ENCODE data around the gene NRN1L.

Gene NRN1L

DNA sequence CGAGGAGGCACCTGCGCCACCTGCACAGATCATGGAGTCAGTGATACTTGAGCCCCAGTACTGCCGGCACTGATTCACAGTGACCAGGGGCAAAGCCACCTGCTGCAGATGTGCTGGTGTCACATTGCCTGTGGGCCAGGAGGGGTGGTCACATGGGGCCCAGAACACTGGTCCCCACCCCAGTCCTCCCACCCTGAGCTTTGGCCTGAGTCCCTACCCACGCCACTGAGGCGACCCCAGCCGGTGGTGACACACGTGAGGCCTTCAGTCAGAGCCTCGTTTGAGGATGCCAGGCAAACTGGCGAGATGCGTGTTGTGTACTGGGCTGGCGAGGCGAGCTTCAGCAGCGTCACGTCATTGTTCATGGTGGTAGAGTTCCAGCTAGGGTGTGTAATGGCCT lies 45.5 kb downstream of the NRN1L start:
- peaks cover 35% of the 10 kb centered on the region for H3K36me3 Mint-ChIP-seq (ENCODE audit: insufficient read depth)
- peaks cover 13% of the 10 kb centered on the region for H3K4me1 Mint-ChIP-seq
- no peaks in the 10 kb centered on the region for H3K9me3 Mint-ChIP-seq
- H3K4me3 Mint-ChIP-seq, result no peak overlapping the region
- no peak for DNase-seq (ENCODE audit: low spot score in 2 of 2)
- no peak overlapping the region for H3K27ac Mint-ChIP-seq (ENCODE audit: low read depth)
- H3K27me3 Mint-ChIP-seq, result no peaks in the 10 kb centered on the region
- no peak for ATAC-seq (replicated peaks; ENCODE audit: extremely low read depth, poor library complexity, severe bottlenecking)

- DNase-seq (ENCODE audit: low spot score in 2 of 2) (no peak), ATAC-seq (replicated peaks; ENCODE audit: extremely low read depth, poor library complexity, severe bottlenecking) (no peak)
- H3K27ac Mint-ChIP-seq (ENCODE audit: low read depth), result no peak overlapping the region
- peaks cover 18% of the 10 kb centered on the region for H3K4me1 Mint-ChIP-seq
- H3K27me3 Mint-ChIP-seq, result no peaks in the 10 kb centered on the region
- no peak overlapping the region for H3K4me3 Mint-ChIP-seq
- peaks cover 40% of the 10 kb centered on the region for H3K36me3 Mint-ChIP-seq (ENCODE audit: insufficient read depth)
- no peaks in the 10 kb centered on the region for H3K9me3 Mint-ChIP-seq
Measured at GRCh38 chr16:67930678-67931211, 46.1 kb downstream of the NRN1L start.

GRCh38 chr16:67931712-67932461 lies 47.2 kb downstream of the NRN1L start, which contains the start of gene CTRL:
CTRL (minus strand) TSS chr16:67931862; CDS start chr16:67931852, 10 bp downstream.
- H3K27ac Mint-ChIP-seq (ENCODE audit: low read depth), result peak within 1 kb of the TSS; percentile 61
- DNase-seq (ENCODE audit: low spot score in 2 of 2) (no peak), ATAC-seq (replicated peaks; ENCODE audit: extremely low read depth, poor library complexity, severe bottlenecking) (no peak)
- no peaks in the 10 kb centered on the region for H3K9me3 Mint-ChIP-seq
- H3K36me3 Mint-ChIP-seq (ENCODE audit: insufficient read depth), result peaks cover 46% of the 10 kb centered on the region
- no peaks in the 10 kb centered on the region for H3K27me3 Mint-ChIP-seq
- peaks cover 23% of the 10 kb centered on the region for H3K4me1 Mint-ChIP-seq
- no peak within 1 kb of the TSS for H3K4me3 Mint-ChIP-seq

DNA sequence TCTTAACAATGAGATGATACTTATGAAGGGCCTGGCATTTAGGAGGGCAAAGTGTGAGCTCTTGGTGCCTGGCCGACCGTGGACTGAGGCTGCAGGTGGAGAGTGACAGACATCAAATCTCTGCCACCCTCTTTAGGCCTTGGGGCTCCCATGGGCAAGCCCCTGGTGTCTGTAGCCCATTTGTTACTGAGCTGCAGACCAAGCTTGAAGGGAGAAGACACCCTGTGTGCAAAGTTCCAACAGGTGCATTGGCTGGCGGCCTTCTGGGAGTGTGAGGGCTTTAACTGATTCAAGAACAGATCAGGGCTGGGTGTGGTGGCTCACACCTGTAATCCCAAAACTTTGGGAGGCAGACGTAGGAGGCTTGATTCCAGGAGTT lies 47.8 kb downstream of the NRN1L start:
- H3K4me3 Mint-ChIP-seq, result no peak overlapping the region
- no peaks in the 10 kb centered on the region for H3K9me3 Mint-ChIP-seq
- peaks cover 29% of the 10 kb centered on the region for H3K4me1 Mint-ChIP-seq
- no peak for DNase-seq (ENCODE audit: low spot score in 2 of 2)
- no peak for ATAC-seq (replicated peaks; ENCODE audit: extremely low read depth, poor library complexity, severe bottlenecking)
- no peaks in the 10 kb centered on the region for H3K27me3 Mint-ChIP-seq
- H3K27ac Mint-ChIP-seq (ENCODE audit: low read depth), result no peak overlapping the region
- H3K36me3 Mint-ChIP-seq (ENCODE audit: insufficient read depth), result peaks cover 46% of the 10 kb centered on the region

DNA sequence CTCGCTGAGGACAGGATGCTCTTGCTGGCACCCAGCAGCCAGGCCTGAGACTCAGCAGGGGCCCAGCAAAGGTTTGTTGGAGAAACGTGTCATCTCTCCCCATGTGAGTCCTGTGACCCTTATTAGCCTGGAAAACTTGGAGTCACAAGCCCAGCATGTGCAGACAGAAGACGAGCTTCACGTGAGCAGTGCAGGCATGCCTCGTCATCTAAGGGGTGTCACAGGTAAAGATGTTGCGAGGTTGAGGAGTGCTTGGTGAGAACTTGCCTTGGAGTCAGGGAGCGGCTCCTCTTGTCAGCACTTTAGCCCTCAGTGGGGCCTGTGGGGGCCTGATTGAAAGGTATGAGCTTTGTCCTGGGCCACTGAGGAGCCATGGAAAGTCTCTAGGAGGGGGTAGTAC lies 49.1 kb downstream of the NRN1L start:
- Mint-ChIP-seq H3K27ac (ENCODE audit: low read depth) (peak overlapping the region; percentile 14), H3K9me3 (no peaks in the 10 kb centered on the region)

DNA sequence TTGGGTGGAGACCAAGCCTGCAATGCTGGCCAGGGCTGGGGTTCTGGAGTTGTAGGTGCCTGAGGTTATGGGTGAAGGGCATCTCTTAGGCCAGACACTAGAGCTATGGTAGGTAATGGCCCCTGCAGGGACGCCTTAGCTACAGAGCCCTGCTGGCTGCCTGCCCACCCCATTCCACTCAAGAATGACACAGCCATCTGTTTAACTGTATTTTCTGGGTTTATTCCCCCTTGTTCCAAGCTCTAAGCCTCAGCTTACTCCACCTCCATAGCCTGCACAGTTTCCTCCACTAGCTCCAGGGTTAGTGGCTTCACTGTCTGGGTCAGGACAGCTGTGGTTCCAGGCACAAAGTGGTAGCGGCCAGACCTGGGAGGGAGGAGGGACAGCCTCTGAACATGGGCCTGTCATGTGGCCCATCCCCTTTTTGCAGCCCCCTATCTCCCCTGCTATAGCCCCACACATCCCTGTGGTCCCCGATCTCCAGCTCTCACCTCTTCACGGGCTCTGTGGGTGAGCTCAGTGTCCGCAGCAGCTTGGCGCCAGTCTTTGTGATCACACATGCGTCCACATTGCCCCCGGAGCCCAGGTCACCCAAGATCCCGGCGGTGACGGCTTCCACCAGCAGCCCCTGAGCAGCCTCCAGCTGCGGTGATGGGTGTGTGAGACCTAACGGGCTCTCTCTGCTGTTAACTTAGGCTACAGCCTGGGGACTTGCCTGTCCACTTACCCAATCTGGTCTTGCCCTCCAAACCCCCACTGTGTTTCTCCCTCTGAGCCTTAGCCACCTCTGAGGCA lies 49.8 kb downstream of the NRN1L start:
- H3K36me3 Mint-ChIP-seq (ENCODE audit: insufficient read depth), result peaks cover 43% of the 10 kb centered on the region
- H3K4me1 Mint-ChIP-seq, result peaks cover 30% of the 10 kb centered on the region
- H3K27me3 Mint-ChIP-seq, result no peaks in the 10 kb centered on the region
- H3K27ac Mint-ChIP-seq (ENCODE audit: low read depth), result peak overlapping the region; percentile 93
- DNase-seq (ENCODE audit: low spot score in 2 of 2) (no peak), ATAC-seq (replicated peaks; ENCODE audit: extremely low read depth, poor library complexity, severe bottlenecking) (no peak)
- H3K9me3 Mint-ChIP-seq, result no peaks in the 10 kb centered on the region
- peak overlapping the region; percentile 100 for H3K4me3 Mint-ChIP-seq

More for the DNA sequence above, 49.1 kb downstream of the NRN1L start:
- ATAC-seq (replicated peaks; ENCODE audit: extremely low read depth, poor library complexity, severe bottlenecking) (no peak), DNase-seq (ENCODE audit: low spot score in 2 of 2) (no peak)
- H3K4me3 Mint-ChIP-seq, result peak overlapping the region; percentile 37
- H3K4me1 Mint-ChIP-seq, result peaks cover 30% of the 10 kb centered on the region
- no peaks in the 10 kb centered on the region for H3K27me3 Mint-ChIP-seq
- peaks cover 42% of the 10 kb centered on the region for H3K36me3 Mint-ChIP-seq (ENCODE audit: insufficient read depth)

DNA sequence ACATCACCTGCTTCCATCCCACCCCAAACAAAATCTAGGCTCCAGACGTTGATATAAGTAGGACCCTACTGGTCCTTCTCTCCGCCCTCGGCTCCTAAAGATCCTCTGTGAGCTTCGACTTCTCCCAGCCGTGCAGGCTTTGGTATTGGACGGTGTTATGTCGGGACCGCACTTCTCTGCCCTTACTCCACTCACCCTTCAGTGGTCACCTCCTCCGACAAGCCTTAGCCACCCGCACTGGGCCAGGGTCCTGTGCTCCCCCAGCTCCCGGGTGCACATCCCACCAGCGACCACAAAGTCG lies 50.4 kb downstream of the NRN1L start:
- peak overlapping the region; percentile 93 for H3K27ac Mint-ChIP-seq (ENCODE audit: low read depth)
- H3K4me3 Mint-ChIP-seq, result peak overlapping the region; percentile 100
- peaks cover 40% of the 10 kb centered on the region for H3K36me3 Mint-ChIP-seq (ENCODE audit: insufficient read depth)
- no peaks in the 10 kb centered on the region for H3K27me3 Mint-ChIP-seq
- ATAC-seq (replicated peaks; ENCODE audit: extremely low read depth, poor library complexity, severe bottlenecking) (no peak), DNase-seq (ENCODE audit: low spot score in 2 of 2) (no peak)
- no peaks in the 10 kb centered on the region for H3K9me3 Mint-ChIP-seq
- H3K4me1 Mint-ChIP-seq, result peaks cover 35% of the 10 kb centered on the region

GRCh38 chr16:67935402-67936123 lies 50.9 kb downstream of the NRN1L start:
- Mint-ChIP-seq H3K4me1 (peaks cover 40% of the 10 kb centered on the region), H3K9me3 (no peaks in the 10 kb centered on the region), H3K4me3 (peak overlapping the region; percentile 100), H3K27ac (ENCODE audit: low read depth) (peak overlapping the region; percentile 93), H3K27me3 (no peaks in the 10 kb centered on the region), H3K36me3 (ENCODE audit: insufficient read depth) (peaks cover 40% of the 10 kb centered on the region)
- DNase-seq (ENCODE audit: low spot score in 2 of 2), result peak; percentile 84 to 89
- peak; percentile 93 for ATAC-seq (replicated peaks; ENCODE audit: extremely low read depth, poor library complexity, severe bottlenecking)
